K562 (cell line): Measurements from ENCODE around the gene CRACR2B.

Experiments
- MTA3 ChIP-seq: fragments of 450-650 bp; formaldehyde crosslinking; IDR thresholded peaks from 2 replicates; pipeline ENCODE4 v1.6.1; 2017; ENCODE audit warnings: mild to moderate bottlenecking, borderline replicate concordance
- SRF ChIP-seq, 2 experiments: fragments of 250-450, 450-650 bp in 1 of 2; sonication (Bioruptor Pico) in 1 of 2; sonication (generic) in 1 of 2; formaldehyde crosslinking; IDR thresholded peaks; 2 replicates each; pipeline versions ENCODE4 v1.5.0 to v1.5.1; 2020 to 2022; ENCODE audit warnings: mild to moderate bottlenecking in 1 of 2, missing genetic modification reagents in 1 of 2
- TF ChIP-seq, protein P1 (sequence below): IDR thresholded peaks from 3 replicates; pipeline ENCODE4 v1.6.1; 2011; ENCODE audit warnings: borderline replicate concordance, mild to moderate bottlenecking; ENCODE audit not compliant: insufficient read length, insufficient read depth

DNA sequence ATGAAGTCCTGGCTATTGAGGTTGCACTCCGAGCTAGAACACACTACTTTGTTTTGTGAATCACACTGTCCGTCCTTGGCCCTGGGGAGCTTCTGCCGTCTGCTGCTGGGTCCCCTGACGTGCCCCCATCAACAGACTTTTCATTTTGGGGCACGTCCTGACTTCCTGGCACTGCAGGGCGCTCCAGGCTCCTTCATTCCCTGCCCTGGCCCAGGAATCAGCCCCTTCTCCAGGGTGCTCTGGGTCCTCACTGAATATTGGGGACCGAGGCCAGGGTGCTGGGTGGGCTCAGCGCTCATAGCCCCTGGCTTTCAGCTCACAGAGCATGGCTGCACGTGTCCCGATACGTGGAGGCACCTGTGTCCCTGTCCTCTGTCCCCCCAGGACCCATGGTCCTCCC is 37.2 kb downstream of the CRACR2B start:
- TF ChIP-seq, protein P1, sequence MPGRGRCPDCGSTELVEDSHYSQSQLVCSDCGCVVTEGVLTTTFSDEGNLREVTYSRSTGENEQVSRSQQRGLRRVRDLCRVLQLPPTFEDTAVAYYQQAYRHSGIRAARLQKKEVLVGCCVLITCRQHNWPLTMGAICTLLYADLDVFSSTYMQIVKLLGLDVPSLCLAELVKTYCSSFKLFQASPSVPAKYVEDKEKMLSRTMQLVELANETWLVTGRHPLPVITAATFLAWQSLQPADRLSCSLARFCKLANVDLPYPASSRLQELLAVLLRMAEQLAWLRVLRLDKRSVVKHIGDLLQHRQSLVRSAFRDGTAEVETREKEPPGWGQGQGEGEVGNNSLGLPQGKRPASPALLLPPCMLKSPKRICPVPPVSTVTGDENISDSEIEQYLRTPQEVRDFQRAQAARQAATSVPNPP, result no peak
- no peak for TF ChIP-seq SRF (CRISPR knock-in tag; IDR thresholded peaks at IDR 0.05)
- TF ChIP-seq MTA3, result no peak
